ENCODE measurements around the gene PAQR5.

The PAQR5 gene

GRCh38 chr15:69344238-69344637 is 45.5 kb downstream of the PAQR5 start:
- no peak for DNase-seq
- Histone ChIP-seq H3K9me3 (ENCODE audit: control insufficient read depth, low read length) (no peaks in the 10 kb centered on the region), H3K27me3 (replicated peaks; ENCODE audit: control insufficient read depth, insufficient read depth, low read length, poor library complexity, severe bottlenecking) (no peaks in the 10 kb centered on the region), H3K27ac (ENCODE audit: insufficient read depth, low read length, poor library complexity, severe bottlenecking) (no peak overlapping the region), H3K4me3 (ENCODE audit: insufficient read depth, low read depth, low read length, poor library complexity, severe bottlenecking) (no peak overlapping the region), H3K4me1 (ENCODE audit: control insufficient read depth, insufficient read depth, low read length, poor library complexity, severe bottlenecking) (no peaks in the 10 kb centered on the region), H3K36me3 (ENCODE audit: control insufficient read depth, insufficient read depth, low read length) (no peaks in the 10 kb centered on the region)

DNA sequence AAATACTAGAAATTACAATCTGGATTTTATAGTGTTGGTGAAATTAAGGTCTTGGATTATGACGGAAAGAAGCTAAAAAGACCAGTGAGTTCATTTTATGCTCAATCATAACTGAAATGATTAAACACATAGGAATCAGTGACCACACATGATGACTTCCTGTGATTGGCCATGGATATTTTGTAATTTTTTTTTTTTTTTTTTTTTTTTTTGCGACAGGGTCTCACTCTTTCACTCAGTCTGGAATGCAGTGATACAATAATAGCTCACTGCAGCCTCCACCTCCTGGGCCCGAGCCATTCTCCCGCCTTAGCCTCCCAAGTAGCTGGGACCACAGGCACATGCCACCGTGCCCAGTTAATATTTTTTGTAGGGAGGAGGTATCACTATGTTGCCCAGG is 47.4 kb downstream of the PAQR5 start:
- H3K4me1 ChIP-seq (ENCODE audit: control insufficient read depth, insufficient read depth, low read length, poor library complexity, severe bottlenecking), result no peaks in the 10 kb centered on the region
- H3K4me3 ChIP-seq (ENCODE audit: insufficient read depth, low read depth, low read length, poor library complexity, severe bottlenecking), result no peak overlapping the region
- H3K27me3 ChIP-seq (replicated peaks; ENCODE audit: control insufficient read depth, insufficient read depth, low read length, poor library complexity, severe bottlenecking), result no peaks in the 10 kb centered on the region
- H3K27ac ChIP-seq (ENCODE audit: insufficient read depth, low read length, poor library complexity, severe bottlenecking), result no peak overlapping the region
- no peaks in the 10 kb centered on the region for H3K9me3 ChIP-seq (ENCODE audit: control insufficient read depth, low read length)
- no peak for DNase-seq
- no peaks in the 10 kb centered on the region for H3K36me3 ChIP-seq (ENCODE audit: control insufficient read depth, insufficient read depth, low read length)

GRCh38 chr15:69351333-69351732 is 52.6 kb downstream of the PAQR5 start:
- Histone ChIP-seq H3K27ac (ENCODE audit: insufficient read depth, low read length, poor library complexity, severe bottlenecking) (no peak overlapping the region), H3K4me1 (ENCODE audit: control insufficient read depth, insufficient read depth, low read length, poor library complexity, severe bottlenecking) (no peaks in the 10 kb centered on the region), H3K36me3 (ENCODE audit: control insufficient read depth, insufficient read depth, low read length) (no peaks in the 10 kb centered on the region), H3K9me3 (ENCODE audit: control insufficient read depth, low read length) (no peaks in the 10 kb centered on the region), H3K4me3 (ENCODE audit: insufficient read depth, low read depth, low read length, poor library complexity, severe bottlenecking) (no peak overlapping the region), H3K27me3 (replicated peaks; ENCODE audit: control insufficient read depth, insufficient read depth, low read length, poor library complexity, severe bottlenecking) (no peaks in the 10 kb centered on the region)
- DNase-seq, result no peak

- DNase-seq, result no peak
- no peak overlapping the region for H3K4me3 ChIP-seq (ENCODE audit: insufficient read depth, low read depth, low read length, poor library complexity, severe bottlenecking)
Observed at GRCh38 chr15:69351884-69352283, 53.2 kb downstream of the PAQR5 start.

DNA sequence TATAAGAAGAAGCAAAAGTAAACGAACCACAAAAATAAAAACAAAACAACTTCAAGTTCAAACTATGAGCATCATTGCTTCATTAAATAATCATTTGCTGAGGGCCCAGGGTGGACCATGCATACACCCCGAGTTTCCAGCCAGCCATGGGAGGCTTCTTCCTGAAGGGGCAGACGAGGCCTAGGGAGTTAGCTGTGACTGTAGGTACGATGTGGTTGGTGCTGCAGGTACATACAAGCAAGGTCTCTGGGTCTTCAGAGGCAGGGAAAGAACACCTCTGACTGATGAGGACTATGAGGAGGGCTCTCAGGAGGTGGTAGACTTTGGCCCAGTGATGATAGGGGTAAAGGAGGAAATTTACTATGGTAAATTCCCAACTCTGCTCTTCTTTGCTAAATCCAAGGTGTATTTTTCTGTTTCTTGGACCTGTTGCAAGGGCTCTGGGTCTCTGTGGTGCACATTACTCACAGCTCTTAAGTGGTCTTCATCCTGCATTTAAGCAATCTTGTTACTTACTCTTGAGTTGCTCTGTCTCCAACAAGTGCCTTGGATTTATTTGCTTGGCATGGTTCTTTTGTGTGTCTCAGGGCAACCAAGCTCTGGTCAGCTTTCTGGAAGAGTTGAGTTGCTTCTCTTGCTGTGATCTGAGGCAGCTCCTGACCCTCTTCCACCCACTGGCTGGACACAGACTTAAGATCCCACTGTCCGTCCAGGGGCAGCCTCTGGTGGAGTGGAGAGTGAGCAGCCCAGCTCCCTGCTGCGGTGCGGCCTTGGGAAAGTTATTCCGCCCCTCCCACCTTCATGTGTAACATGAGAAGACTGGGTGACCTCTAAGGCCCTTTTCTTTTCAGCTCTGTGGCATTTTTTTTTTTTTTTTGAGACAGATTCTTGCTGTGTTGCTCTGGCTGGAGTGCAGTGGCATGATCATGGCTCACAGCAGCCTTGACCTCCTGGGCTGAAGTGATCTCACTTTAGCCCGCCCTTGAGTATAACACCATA is 59.4 kb downstream of the PAQR5 start:
- DNase-seq, result no peak
- Histone ChIP-seq H3K9me3 (ENCODE audit: control insufficient read depth, low read length) (no peaks in the 10 kb centered on the region), H3K4me1 (ENCODE audit: control insufficient read depth, insufficient read depth, low read length, poor library complexity, severe bottlenecking) (no peaks in the 10 kb centered on the region), H3K27ac (ENCODE audit: insufficient read depth, low read length, poor library complexity, severe bottlenecking) (no peak overlapping the region), H3K4me3 (ENCODE audit: insufficient read depth, low read depth, low read length, poor library complexity, severe bottlenecking) (no peak overlapping the region), H3K27me3 (replicated peaks; ENCODE audit: control insufficient read depth, insufficient read depth, low read length, poor library complexity, severe bottlenecking) (no peaks in the 10 kb centered on the region), H3K36me3 (ENCODE audit: control insufficient read depth, insufficient read depth, low read length) (no peaks in the 10 kb centered on the region)

More at GRCh38 chr15:69351884-69352283, 53.2 kb downstream of the PAQR5 start:
- Histone ChIP-seq H3K9me3 (ENCODE audit: control insufficient read depth, low read length) (no peaks in the 10 kb centered on the region), H3K4me1 (ENCODE audit: control insufficient read depth, insufficient read depth, low read length, poor library complexity, severe bottlenecking) (no peaks in the 10 kb centered on the region), H3K36me3 (ENCODE audit: control insufficient read depth, insufficient read depth, low read length) (no peaks in the 10 kb centered on the region), H3K27me3 (replicated peaks; ENCODE audit: control insufficient read depth, insufficient read depth, low read length, poor library complexity, severe bottlenecking) (no peaks in the 10 kb centered on the region), H3K27ac (ENCODE audit: insufficient read depth, low read length, poor library complexity, severe bottlenecking) (no peak overlapping the region)

- Histone ChIP-seq H3K27me3 (replicated peaks; ENCODE audit: control insufficient read depth, insufficient read depth, low read length, poor library complexity, severe bottlenecking) (no peaks in the 10 kb centered on the region), H3K36me3 (ENCODE audit: control insufficient read depth, insufficient read depth, low read length) (no peaks in the 10 kb centered on the region), H3K4me1 (ENCODE audit: control insufficient read depth, insufficient read depth, low read length, poor library complexity, severe bottlenecking) (no peaks in the 10 kb centered on the region), H3K9me3 (ENCODE audit: control insufficient read depth, low read length) (no peaks in the 10 kb centered on the region), H3K27ac (ENCODE audit: insufficient read depth, low read length, poor library complexity, severe bottlenecking) (no peak overlapping the region), H3K4me3 (ENCODE audit: insufficient read depth, low read depth, low read length, poor library complexity, severe bottlenecking) (no peak overlapping the region)
- DNase-seq, result no peak
Observed at GRCh38 chr15:69358850-69359249, 60.1 kb downstream of the PAQR5 start.

DNA sequence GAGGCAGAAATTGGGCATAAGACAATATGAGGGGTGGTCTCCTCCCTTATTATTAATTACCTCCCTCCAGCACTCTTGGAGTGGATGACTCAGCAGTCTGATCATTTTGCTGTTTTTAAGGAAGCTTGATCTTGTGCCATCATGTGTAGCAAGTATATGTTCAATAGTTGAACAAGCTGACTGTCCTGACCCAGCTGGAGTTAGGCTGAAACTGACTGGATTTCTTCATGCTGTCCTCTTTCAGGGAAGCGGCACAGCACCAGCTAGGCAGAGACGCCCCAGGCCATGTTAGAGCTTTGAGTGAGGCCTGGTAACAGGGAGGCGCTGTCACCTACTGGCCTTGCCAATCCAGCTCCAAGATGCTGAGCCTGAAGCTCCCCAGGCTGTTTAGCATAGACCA is 61.0 kb downstream of the PAQR5 start:
- H3K27me3 ChIP-seq (replicated peaks; ENCODE audit: control insufficient read depth, insufficient read depth, low read length, poor library complexity, severe bottlenecking), result no peaks in the 10 kb centered on the region
- no peaks in the 10 kb centered on the region for H3K4me1 ChIP-seq (ENCODE audit: control insufficient read depth, insufficient read depth, low read length, poor library complexity, severe bottlenecking)
- no peaks in the 10 kb centered on the region for H3K36me3 ChIP-seq (ENCODE audit: control insufficient read depth, insufficient read depth, low read length)
- no peak for DNase-seq
- H3K27ac ChIP-seq (ENCODE audit: insufficient read depth, low read length, poor library complexity, severe bottlenecking), result no peak overlapping the region
- no peak overlapping the region for H3K4me3 ChIP-seq (ENCODE audit: insufficient read depth, low read depth, low read length, poor library complexity, severe bottlenecking)
- H3K9me3 ChIP-seq (ENCODE audit: control insufficient read depth, low read length), result no peaks in the 10 kb centered on the region

DNA sequence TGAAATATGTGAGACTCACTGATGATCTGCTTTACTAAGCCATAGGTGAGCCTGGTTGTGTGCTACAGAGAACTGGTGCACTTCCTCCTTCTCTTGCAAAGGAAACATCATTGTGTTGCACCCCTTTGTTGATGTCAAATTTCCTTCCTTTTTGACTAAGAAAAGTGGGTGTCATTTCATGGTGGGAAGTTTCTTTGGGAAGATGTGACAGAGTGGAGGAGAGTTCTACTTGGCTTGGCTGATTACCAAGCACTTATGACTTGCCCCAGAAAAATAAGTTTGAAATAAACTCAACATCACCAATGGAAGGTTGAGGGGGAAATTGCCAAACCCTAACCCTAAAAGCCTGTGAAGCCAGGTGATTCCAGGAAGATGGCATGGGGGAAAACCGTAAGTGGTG is 61.9 kb downstream of the PAQR5 start:
- no peaks in the 10 kb centered on the region for H3K27me3 ChIP-seq (replicated peaks; ENCODE audit: control insufficient read depth, insufficient read depth, low read length, poor library complexity, severe bottlenecking)
- H3K4me3 ChIP-seq (ENCODE audit: insufficient read depth, low read depth, low read length, poor library complexity, severe bottlenecking), result no peak overlapping the region
- no peaks in the 10 kb centered on the region for H3K36me3 ChIP-seq (ENCODE audit: control insufficient read depth, insufficient read depth, low read length)
- H3K9me3 ChIP-seq (ENCODE audit: control insufficient read depth, low read length), result no peaks in the 10 kb centered on the region
- no peaks in the 10 kb centered on the region for H3K4me1 ChIP-seq (ENCODE audit: control insufficient read depth, insufficient read depth, low read length, poor library complexity, severe bottlenecking)
- no peak for DNase-seq
- H3K27ac ChIP-seq (ENCODE audit: insufficient read depth, low read length, poor library complexity, severe bottlenecking), result no peak overlapping the region

GRCh38 chr15:69367236-69367635 is 68.5 kb downstream of the PAQR5 start:
- Histone ChIP-seq H3K4me1 (ENCODE audit: control insufficient read depth, insufficient read depth, low read length, poor library complexity, severe bottlenecking) (no peaks in the 10 kb centered on the region), H3K27ac (ENCODE audit: insufficient read depth, low read length, poor library complexity, severe bottlenecking) (no peak overlapping the region), H3K4me3 (ENCODE audit: insufficient read depth, low read depth, low read length, poor library complexity, severe bottlenecking) (no peak overlapping the region), H3K27me3 (replicated peaks; ENCODE audit: control insufficient read depth, insufficient read depth, low read length, poor library complexity, severe bottlenecking) (no peaks in the 10 kb centered on the region), H3K36me3 (ENCODE audit: control insufficient read depth, insufficient read depth, low read length) (no peaks in the 10 kb centered on the region), H3K9me3 (ENCODE audit: control insufficient read depth, low read length) (no peaks in the 10 kb centered on the region)
- DNase-seq, result no peak

- H3K27me3 ChIP-seq (replicated peaks; ENCODE audit: control insufficient read depth, insufficient read depth, low read length, poor library complexity, severe bottlenecking), result no peaks in the 10 kb centered on the region
- no peak overlapping the region for H3K27ac ChIP-seq (ENCODE audit: insufficient read depth, low read length, poor library complexity, severe bottlenecking)
- H3K9me3 ChIP-seq (ENCODE audit: control insufficient read depth, low read length), result no peaks in the 10 kb centered on the region
- no peaks in the 10 kb centered on the region for H3K36me3 ChIP-seq (ENCODE audit: control insufficient read depth, insufficient read depth, low read length)
- H3K4me3 ChIP-seq (ENCODE audit: insufficient read depth, low read depth, low read length, poor library complexity, severe bottlenecking), result no peak overlapping the region
- DNase-seq, result no peak
- no peaks in the 10 kb centered on the region for H3K4me1 ChIP-seq (ENCODE audit: control insufficient read depth, insufficient read depth, low read length, poor library complexity, severe bottlenecking)
Observed at GRCh38 chr15:69369631-69370030, 70.9 kb downstream of the PAQR5 start.
